OCI-LY1 (cell line): ENCODE measurements around the gene WDR5B.

Experiments used
- H2AFZ ChIP-seq: fragments of 200-600 bp; sonication (generic), shearing (Covaris generic); 2 replicates; pipeline ENCODE4 v1.6.0; 2014; ENCODE audit warnings: antibody characterized with exemption, mild to moderate bottlenecking, low read length
- H3F3A ChIP-seq: fragments of 200-600 bp; sonication (generic), shearing (Covaris generic); 2 replicates; pipeline ENCODE4 v1.6.0; 2014; ENCODE audit warnings: mild to moderate bottlenecking, antibody characterized with exemption, low read length, moderate library complexity; ENCODE audit not compliant: insufficient read depth
- H3K27ac ChIP-seq: fragments of 200-600 bp; sonication (generic); 2 replicates; pipeline ENCODE4 v1.5.1; 2014; ENCODE audit warnings: low read length, mixed run types, mild to moderate bottlenecking, low read depth; ENCODE audit not compliant: poor library complexity, severe bottlenecking
- H3K27me3 ChIP-seq: fragments of 200-600 bp; sonication (generic); 2 replicates; pipeline ENCODE4 v1.6.0; 2014; ENCODE audit warnings: antibody characterized with exemption, mild to moderate bottlenecking, low read length, moderate library complexity; ENCODE audit not compliant: insufficient read depth
- H3K36me3 ChIP-seq: fragments of 200-600 bp; sonication (generic); 2 replicates; pipeline ENCODE4 v1.6.1; 2014; ENCODE audit warnings: mild to moderate bottlenecking, antibody characterized with exemption, low read length, moderate library complexity, mixed read lengths; ENCODE audit not compliant: insufficient read depth
- H3K4me1 ChIP-seq: fragments of 200-600 bp; sonication (generic); 2 replicates; pipeline ENCODE4 v1.5.1; 2014; ENCODE audit warnings: mild to moderate bottlenecking, low read length, moderate library complexity; ENCODE audit not compliant: insufficient read depth, severe bottlenecking
- H3K4me2 ChIP-seq: fragments of 200-600 bp; sonication (generic), shearing (Covaris generic); 2 replicates; pipeline ENCODE4 v1.6.1; 2014; ENCODE audit warnings: low read length
- H3K4me3 ChIP-seq: fragments of 200-600 bp; sonication (generic); 2 replicates; pipeline ENCODE4 v1.5.1; 2014; ENCODE audit warnings: low read length, low read depth, mild to moderate bottlenecking, mixed read lengths; ENCODE audit not compliant: poor library complexity, severe bottlenecking
- H3K79me2 ChIP-seq: fragments of 200-600 bp; shearing (Covaris generic); 2 replicates; pipeline ENCODE4 v1.6.1; 2016; ENCODE audit warnings: mixed run types, low read length, mixed read lengths; ENCODE audit not compliant: insufficient read depth
- H3K9ac ChIP-seq: fragments of 200-600 bp; sonication (generic), shearing (Covaris generic); 2 replicates; pipeline ENCODE4 v1.6.1; 2014; ENCODE audit warnings: mild to moderate bottlenecking, low read length, mixed read lengths
- H3K9me2 ChIP-seq: fragments of 200-600 bp; sonication (generic), shearing (Covaris generic); 2 replicates; pipeline ENCODE4 v1.6.1; 2014; ENCODE audit warnings: low read depth, mild to moderate bottlenecking, low read length, mixed read lengths
- H3K9me3 ChIP-seq: fragments of 200-600 bp; shearing (Covaris generic); 2 replicates; pipeline ENCODE4 v1.6.1; 2014; ENCODE audit warnings: low read length, mixed read lengths
- H4K20me1 ChIP-seq: fragments of 200-600 bp; sonication (generic), shearing (Covaris generic); 2 replicates; pipeline ENCODE4 v1.6.0; 2016; ENCODE audit warnings: mild to moderate bottlenecking, low read length; ENCODE audit not compliant: insufficient read depth
- EZH2 ChIP-seq: fragments of 200-600 bp; sonication (generic), shearing (Covaris generic); IDR thresholded peaks from 2 replicates; pipeline ENCODE4 v1.8.0; 2017; ENCODE audit warnings: borderline replicate concordance, mixed run types, mild to moderate bottlenecking, antibody characterized with exemption, low read length, moderate library complexity, mixed read lengths
- TF ChIP-seq, protein P1 (sequence below): fragments of 200-600 bp; sonication (generic), shearing (Covaris generic); IDR thresholded peaks from 2 replicates; pipeline ENCODE4 v1.5.1; 2017; ENCODE audit warnings: mild to moderate bottlenecking, antibody characterized with exemption, low read length, moderate library complexity, mixed read lengths

WDR5B gene

DNA sequence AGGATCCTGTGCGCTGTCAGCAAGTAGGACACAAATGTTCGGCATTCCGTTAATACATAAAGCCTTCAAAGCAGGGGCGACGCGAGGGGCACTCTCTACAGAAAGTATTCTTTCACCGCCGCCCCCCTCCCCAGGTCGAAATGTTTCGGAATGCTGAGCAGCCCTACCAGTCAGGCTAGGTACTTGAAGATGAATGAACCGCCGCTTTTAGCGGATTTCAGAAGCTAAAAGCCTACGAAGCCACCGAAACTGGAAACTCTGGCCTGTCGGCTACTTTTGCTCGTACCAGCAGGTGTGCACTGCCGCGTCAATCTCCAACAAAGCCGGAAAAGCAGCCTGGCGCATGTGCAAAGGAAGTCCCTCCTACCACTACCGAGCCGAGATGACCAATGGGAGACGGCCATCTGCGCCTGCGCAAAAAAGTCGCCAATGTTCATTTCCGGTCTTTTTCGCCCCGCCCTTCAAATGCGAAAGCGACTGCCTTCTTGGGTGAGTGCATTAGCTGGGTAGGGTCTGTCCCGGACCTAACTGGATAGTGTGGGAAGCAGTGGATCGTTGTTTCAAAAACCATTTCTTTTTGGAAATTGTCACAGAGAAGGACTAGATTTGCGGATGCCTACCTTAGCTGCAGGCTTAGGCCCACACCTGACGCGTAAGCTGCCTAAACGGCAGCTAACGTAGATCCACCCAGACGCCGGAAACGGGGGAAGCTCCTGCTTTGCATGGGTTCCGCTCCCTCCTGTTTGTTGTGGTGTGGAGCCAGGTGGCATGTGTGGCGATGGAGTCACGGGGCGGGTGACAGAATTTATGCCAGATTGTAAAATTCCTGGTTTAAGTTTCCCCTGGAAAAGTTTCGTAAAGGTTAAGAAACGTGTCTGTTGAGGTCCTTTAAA lies at the start of gene WDR5B:
Gene WDR5B (minus strand): TSS at position 301 of the 893 bp plus-strand sequence. CDS start 534 bp downstream, outside the sequence.
- no peak for TF ChIP-seq EZH2
- TF ChIP-seq, protein P1, sequence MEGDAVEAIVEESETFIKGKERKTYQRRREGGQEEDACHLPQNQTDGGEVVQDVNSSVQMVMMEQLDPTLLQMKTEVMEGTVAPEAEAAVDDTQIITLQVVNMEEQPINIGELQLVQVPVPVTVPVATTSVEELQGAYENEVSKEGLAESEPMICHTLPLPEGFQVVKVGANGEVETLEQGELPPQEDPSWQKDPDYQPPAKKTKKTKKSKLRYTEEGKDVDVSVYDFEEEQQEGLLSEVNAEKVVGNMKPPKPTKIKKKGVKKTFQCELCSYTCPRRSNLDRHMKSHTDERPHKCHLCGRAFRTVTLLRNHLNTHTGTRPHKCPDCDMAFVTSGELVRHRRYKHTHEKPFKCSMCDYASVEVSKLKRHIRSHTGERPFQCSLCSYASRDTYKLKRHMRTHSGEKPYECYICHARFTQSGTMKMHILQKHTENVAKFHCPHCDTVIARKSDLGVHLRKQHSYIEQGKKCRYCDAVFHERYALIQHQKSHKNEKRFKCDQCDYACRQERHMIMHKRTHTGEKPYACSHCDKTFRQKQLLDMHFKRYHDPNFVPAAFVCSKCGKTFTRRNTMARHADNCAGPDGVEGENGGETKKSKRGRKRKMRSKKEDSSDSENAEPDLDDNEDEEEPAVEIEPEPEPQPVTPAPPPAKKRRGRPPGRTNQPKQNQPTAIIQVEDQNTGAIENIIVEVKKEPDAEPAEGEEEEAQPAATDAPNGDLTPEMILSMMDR: no peak; the same call in 1 of the 2 replicates
- H3K36me3 ChIP-seq: peaks cover 37% of the 10 kb centered on the region; the same call in 1 of the 2 replicates
- H3K79me2 ChIP-seq: peaks cover 9% of the 10 kb centered on the region

DNA sequence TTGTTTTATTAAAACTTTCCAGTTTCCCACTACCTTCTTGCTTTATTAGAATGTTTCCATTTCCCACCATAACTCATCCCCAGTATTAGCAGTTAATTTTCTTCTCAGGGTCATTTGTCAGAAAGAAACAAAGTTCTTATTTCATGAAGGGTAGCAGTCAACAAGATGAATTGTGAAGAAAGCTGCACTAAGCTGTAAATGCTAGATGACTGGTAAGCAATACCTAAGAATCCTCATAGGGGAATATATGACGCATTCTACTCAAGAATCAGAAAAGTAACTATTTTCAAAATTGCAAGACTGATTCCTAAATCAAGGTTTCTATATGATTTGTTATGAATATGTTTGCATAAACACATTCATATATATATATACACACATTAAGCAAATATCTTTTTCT lies 48.8 kb upstream of the WDR5B start:
- Histone ChIP-seq H3K9me2 (no peaks in the 10 kb centered on the region), H3K4me1 (no peaks in the 10 kb centered on the region), H3K4me2 (no peak overlapping the region), H3K27ac (no peak overlapping the region), H3K9me3 (no peaks in the 10 kb centered on the region), H3K4me3 (no peak overlapping the region), H3K36me3 (peaks cover 57% of the 10 kb centered on the region; the same call in 1 of the 2 replicates), H3K9ac (no peak overlapping the region), H3K27me3 (no peaks in the 10 kb centered on the region), H3K79me2 (peaks cover 8% of the 10 kb centered on the region), H3F3A (no peaks in the 10 kb centered on the region), H2AFZ (no peak overlapping the region), H4K20me1 (no peaks in the 10 kb centered on the region)
- TF ChIP-seq EZH2: no peak
- TF ChIP-seq, protein P1: no peak

More for the DNA sequence above, at the start of gene WDR5B:
- no peaks in the 10 kb centered on the region for H3K27me3 ChIP-seq
- no peak within 1 kb of the TSS for H2AFZ ChIP-seq
- no peaks in the 10 kb centered on the region for H4K20me1 ChIP-seq
- peak within 1 kb of the TSS; percentile 91 for H3K27ac ChIP-seq
- H3K4me3 ChIP-seq: peak within 1 kb of the TSS; percentile 84
- H3F3A ChIP-seq: peaks cover 8% of the 10 kb centered on the region; the same call in 1 of the 2 replicates
- H3K9ac ChIP-seq: peak within 1 kb of the TSS; percentile 89
- H3K9me3 ChIP-seq: no peaks in the 10 kb centered on the region
- peaks cover 44% of the 10 kb centered on the region for H3K4me1 ChIP-seq
- H3K4me2 ChIP-seq: peak within 1 kb of the TSS; percentile 99
- no peaks in the 10 kb centered on the region for H3K9me2 ChIP-seq

DNA sequence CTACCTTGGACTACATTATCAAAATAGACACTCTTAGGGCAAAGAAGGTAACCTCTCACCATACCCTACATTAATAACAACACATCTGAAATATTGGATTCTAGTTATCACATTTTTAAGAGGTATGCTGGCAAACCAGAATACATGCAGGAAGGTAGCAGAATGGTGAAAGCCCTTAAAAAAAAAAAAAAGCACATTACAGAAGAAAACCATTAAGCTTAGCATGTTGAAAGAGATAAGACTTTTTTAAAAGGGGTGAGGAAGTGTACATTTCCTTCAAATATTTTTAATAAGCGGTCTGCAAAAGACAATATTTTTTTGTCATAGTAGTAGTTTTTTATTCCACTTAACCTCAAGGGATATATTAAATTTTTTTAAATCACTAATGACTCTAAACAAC lies 46.5 kb upstream of the WDR5B start:
- Histone ChIP-seq H3K4me1 (no peaks in the 10 kb centered on the region), H3K36me3 (peaks cover 72% of the 10 kb centered on the region; the same call in 1 of the 2 replicates), H4K20me1 (no peaks in the 10 kb centered on the region), H3K9me2 (no peaks in the 10 kb centered on the region), H3K79me2 (no peaks in the 10 kb centered on the region), H3K9me3 (no peaks in the 10 kb centered on the region), H3K9ac (no peak overlapping the region), H3K27ac (no peak overlapping the region), H3K27me3 (no peaks in the 10 kb centered on the region), H3K4me2 (no peak overlapping the region), H3F3A (no peaks in the 10 kb centered on the region), H2AFZ (no peak overlapping the region), H3K4me3 (no peak overlapping the region)
- TF ChIP-seq, protein P1: no peak
- no peak for TF ChIP-seq EZH2
